ELF-1 (cell line): ENCODE measurements around the gene B4GALNT3.

ENCODE experiments used
- DNase-seq: peaks from one replicate; pipeline ENCODE4 v3.0.0-alpha.2; 2016; ENCODE audit warnings: low read depth, low spot score

B4GALNT3 gene

DNA sequence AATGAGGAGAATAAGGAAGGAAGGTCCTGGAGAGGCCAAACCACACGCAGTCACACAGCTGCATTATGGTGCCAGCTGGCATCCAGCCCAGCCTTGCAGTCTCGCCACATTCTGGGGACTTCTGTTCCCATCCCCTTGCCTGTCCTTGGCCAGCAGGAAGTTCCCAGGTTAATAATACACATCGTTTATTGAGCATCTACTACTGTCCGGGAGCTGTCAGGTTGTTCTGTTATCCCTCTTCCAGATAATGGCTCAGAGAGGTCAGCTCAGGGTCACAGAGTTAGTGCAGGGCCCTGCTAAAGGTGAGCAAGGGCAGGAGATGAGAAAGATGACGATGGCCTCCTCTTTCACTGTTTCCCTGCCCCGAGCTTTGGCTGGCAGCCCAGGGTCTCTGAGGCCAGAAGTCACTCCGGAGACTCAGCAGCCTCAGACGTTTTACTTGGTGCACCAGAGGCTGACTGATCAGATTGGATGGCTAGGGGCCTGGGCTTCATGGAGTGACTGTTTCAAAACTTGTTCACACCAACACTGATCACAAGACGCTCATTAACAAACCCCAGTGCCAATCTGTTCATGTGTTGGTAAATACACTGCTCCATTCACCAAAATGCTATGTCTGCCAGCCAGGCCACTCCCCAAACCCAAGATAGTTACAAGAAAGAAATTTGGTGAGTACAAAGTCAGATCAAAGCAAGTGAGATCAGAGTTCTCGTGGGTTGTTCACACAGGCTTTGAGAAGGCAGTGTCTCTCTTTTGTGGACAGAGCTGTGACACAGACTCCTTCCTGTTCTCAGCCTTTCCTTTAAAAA is 79.2 kb downstream of the B4GALNT3 start:
- DNase-seq: no peak

- DNase-seq: no peak
Observed at GRCh38 chr12:539540-540310, 80.0 kb downstream of the B4GALNT3 start.

GRCh38 chr12:541676-542324 is 82.1 kb downstream of the B4GALNT3 start:
- peak; percentile 81 for DNase-seq

DNA sequence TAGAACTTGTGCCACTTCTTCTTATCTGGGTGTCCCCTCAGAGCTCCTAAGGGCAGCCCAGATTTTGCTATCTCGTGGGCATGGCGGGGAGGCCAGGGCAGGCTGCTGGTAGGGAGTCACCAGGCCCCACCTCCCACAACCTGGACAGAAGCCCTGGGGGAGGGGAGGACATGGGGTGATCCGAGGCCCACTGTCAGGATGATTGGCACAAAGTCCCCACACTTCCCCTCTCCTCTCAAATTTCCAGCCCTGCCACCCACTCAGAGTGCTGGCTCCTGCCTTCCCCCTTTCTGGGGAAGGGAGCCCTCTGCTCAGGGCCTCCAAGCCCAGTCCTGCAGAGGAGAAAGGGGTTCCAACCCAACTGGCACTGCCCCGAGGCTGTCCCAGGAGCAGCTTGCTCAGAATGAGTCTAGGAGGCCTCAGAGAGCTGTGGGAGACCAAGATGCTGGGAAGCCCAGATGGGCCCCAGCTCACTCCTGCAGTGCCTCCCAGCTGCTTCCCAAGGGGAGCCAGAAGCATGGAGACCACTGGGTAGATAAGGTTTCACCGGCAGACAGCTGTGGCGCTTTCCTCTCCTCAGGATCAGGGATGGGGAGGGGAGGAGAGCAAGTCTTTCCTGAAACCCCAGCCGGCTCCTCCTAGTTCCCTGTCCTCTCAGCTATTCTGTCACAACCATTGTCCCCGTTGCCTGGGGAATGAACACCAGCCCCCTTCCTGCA is 82.8 kb downstream of the B4GALNT3 start:
- DNase-seq: peak; percentile 74

DNA sequence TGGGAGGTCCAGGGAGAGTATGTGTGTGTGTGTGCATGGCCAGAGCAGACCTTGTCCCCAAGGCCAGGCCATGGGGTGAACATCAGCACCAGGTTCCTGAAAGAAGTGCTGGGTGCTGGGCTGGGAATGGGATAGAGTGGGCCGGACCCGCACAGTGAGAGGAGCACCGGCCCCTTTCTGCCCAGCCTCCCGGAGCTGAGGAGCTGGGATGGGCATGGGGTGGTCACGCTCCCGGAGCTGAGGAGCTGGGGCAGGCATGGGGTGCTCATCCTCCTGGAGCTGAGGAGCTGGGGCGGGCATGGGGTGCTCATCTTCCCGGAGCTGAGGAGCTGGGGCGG is 83.3 kb downstream of the B4GALNT3 start:
- no peak for DNase-seq

DNA sequence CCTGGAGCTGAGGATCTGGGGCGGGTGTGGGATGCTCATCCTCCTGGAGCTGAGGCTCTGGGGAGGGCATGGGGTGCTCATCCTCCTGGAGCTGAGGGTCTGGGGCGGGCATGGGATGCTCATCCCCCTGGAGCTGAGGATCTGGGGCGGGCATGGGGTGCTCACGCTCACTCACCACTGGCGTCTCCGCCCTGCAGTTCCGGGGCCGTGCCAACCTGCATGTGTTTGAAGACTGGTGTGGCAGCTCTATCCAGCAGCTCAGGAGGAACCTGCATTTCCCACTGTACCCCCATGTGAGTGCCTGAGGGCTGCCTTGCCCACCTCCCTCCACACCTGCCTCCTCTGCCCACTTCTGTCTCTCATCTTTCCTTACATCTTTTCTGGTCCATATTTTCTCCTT is 84.4 kb downstream of the B4GALNT3 start:
- no peak for DNase-seq

- DNase-seq: no peak
Observed at GRCh38 chr12:544941-545635, 85.3 kb downstream of the B4GALNT3 start.

DNA sequence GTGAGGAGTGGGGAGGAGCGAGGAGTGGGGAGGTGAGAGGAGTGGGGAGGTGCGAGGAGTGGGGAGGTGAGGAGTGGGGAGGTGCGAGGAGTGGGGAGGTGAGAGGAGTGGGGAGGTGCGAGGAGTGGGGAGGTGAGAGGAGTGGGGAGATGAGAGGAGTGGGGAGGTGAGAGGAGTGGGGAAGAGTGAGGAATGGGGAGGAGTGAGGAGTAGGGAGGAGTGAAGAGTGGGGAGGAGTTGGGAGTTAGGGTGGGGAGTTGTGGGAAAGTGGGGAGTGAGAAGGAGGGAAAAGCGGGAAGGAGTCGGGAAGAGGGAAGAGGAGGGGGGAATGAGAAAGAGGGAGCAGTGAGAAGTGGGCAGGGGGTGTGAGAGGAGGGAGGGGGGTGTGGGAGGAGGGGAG is 86.1 kb downstream of the B4GALNT3 start:
- no peak for DNase-seq

DNA sequence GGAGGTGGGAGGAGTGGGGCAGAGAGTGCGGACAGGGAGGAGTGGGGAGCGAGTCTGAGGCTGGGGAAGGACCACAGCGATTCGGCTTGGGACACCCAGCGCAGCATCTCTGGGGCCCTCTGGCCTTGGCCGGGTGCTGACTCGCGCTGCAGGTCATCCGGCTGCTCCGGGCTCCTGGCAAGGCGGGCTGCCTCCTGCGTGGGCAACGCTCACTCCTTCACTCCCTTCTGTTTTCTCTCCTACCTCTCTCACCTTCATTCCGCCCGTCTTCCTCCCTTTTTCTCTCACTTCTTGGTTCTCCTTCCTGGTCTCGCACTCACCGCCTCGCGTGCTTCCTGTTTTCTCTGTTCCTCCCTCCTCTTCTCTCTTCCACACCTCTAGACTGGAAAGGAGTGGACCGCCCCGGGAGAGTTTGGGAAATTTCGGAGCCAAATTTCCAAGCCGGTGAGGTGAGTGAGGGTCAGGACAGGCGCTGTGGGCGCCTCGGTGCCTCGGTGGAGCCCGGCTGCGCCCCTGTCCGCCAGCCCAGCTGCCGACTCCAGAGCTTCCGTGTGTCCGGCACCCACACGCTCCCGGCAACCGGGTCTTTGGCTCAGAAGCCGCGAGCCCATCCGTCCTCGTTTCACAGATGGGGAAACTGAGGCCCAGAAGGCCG is 86.7 kb downstream of the B4GALNT3 start:
- peak; percentile 44 for DNase-seq

GRCh38 chr12:546920-547845 is 87.4 kb downstream of the B4GALNT3 start:
- peak; percentile 88 for DNase-seq

DNA sequence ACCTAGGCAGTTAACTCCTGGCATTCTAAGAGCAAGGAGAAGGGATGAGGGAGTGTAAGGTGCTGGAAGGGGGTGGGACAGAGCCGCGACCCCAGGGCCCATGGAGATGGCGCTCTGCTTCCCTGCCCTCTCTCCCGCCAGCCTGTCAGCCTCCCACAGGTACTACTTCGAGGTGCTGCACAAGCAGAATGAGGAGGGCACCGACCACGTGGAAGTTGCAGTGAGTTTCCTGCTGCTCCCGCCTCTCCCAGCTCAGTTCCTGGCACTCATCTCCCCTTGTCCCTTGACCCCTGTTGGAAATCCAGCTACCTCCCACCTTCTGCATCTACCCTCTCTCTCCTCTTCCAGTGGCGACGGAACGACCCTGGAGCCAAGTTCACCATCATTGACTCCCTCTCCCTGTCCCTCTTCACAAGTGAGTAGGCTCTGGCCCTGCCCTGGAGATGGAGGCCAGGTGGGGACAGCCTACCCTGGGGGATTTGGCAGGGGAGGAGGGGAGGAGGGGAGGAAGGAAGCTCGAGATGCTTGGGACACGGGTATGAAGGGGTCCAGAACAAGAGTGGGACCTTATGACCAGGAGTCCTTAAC is 88.2 kb downstream of the B4GALNT3 start:
- DNase-seq: no peak

GRCh38 chr12:549476-550082 is 89.8 kb downstream of the B4GALNT3 start:
- no peak for DNase-seq

GRCh38 chr12:550473-551260 is 90.9 kb downstream of the B4GALNT3 start:
- DNase-seq: no peak

DNA sequence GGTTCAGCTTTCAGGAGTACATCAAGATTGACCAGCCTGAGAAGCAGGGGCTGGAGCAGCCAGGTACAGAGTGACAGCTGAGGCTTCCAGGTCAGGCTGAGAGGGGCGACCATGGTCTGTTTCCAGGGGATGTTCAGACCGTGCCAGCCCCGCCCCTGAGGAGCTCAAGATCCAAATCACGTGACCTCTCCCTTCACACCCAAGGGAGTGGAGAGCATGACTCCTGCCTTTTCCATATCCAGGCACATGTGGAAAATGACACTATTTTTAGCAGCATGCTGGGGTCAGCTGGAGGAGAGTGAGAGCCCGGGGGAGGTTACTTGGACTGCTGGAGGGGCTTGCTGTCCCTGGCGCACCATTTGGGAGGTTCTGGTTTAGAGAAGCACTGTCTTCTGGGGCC is 92.7 kb downstream of the B4GALNT3 start:
- no peak for DNase-seq

DNA sequence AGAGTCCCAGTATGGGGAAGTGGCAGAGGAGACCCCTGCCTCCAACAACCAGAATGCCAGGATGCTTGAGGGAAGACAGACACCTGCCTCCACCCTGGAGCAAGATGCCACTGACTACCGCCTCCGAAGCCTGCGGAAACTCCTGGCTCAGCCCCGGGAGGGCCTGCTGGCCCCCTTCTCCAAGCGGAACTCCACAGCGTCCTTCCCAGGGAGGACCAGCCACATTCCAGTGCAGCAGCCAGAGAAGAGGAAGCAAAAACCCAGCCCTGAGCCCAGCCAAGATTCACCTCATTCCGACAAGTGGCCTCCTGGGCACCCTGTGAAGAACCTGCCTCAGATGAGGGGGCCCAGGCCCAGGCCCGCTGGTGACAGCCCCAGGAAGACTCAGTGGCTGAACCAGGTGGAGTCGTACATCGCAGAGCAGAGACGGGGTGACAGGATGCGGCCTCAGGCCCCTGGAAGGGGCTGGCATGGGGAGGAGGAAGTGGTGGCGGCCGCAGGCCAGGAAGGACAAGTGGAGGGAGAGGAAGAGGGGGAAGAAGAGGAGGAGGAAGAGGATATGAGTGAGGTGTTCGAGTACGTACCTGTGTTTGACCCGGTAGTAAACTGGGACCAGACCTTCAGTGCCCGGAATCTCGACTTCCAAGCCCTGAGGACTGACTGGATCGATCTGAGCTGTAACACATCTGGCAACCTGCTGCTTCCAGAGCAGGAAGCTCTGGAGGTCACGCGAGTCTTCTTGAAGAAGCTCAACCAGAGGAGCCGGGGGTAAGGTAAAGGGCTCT is 93.7 kb downstream of the B4GALNT3 start:
- DNase-seq: no peak

DNA sequence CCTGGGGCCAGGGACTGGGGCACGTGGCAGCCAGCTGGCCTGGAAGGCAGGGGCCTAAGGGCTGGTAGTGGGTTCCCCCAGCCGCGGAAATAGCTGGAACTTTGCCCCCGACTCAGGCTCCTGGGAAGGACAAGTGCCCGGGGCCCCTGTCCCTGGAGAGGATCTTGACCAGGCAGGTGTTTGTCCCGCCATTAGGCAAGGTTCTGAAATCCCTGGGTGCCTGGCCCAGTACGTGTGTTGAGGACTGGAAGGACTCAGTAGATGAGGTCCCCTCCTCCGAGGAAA is 94.2 kb downstream of the B4GALNT3 start:
- DNase-seq: no peak

GRCh38 chr12:556498-556897 is 96.8 kb downstream of the B4GALNT3 start:
- DNase-seq: no peak

DNA sequence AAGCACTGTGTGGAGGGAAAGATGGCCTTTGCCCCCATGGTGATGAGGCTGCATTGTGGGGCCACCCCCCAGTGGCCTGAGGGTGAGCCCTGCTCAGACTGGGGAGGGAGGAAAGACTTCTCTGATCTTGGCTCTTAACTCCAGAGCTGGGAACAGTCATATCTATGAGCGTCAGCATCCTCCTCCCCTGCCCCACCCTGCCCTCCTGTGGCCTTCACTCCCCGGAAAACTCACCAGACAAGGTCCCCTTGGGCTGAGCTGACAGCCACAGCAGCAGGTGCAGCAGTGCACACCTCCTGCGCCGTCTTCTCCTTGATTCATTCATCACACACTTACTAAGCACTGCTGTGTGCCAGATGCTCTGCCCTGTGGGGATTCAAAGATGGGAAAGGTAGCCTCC is 98.8 kb downstream of the B4GALNT3 start:
- no peak for DNase-seq
